ENCODE results near the gene PLCB1. TPM values are rescaled to one million over a fixed set of nuclear protein-coding genes. Genes with fewer than 3 reads are reported as not detected.

Gene PLCB1
- total and polyA plus RNA-seq, 2 donors (not counting 1 experiment from before 2014, with no cell fraction given): 13.4 to 23.3 TPM

DNA sequence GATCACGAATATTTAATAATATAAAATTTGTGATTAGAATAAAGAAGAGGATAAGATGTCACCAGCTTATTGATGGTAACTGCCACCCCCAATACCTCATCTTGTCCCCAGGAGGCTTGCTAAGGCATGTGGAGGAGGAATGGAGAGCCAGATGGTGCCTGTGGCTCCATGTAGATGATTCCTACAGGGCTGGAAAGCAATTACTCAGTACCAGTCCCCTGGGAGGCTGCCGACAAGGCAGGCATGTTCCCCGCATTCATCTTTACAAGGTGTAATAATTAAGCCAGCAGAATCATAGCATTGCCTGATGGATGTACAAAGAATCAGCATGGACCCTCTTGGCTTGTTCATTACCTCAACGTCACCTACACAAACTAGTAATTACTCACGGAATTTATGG is 155.3 kb downstream of the PLCB1 start:
- Histone ChIP-seq H3K4me1 (ENCODE audit: control insufficient read depth, extremely low read depth, insufficient read depth, low read length) (peaks cover under 1% of the 10 kb centered on the region), H3K9me3 (ENCODE audit: control insufficient read depth, insufficient read depth, low read depth, low read length) (no peaks in the 10 kb centered on the region), H2AFZ (ENCODE audit: low read length) (no peak overlapping the region), H3K4me2 (ENCODE audit: extremely low read depth, insufficient read depth, low read length) (no peak overlapping the region), H4K20me1 (ENCODE audit: control insufficient read depth, extremely low read depth, insufficient read depth, low read length) (no peaks in the 10 kb centered on the region), H3K27ac (ENCODE audit: insufficient read depth, low read length) (no peak overlapping the region), H3K4me3 (replicated peaks in 1 of 4; ENCODE audit: control extremely low read depth in 1 of 4, insufficient read depth in 1 of 4, low read depth in 3 of 4, low read length in 4 of 4) (no peak overlapping the region), H3K9ac (ENCODE audit: insufficient read depth, low read length) (no peak overlapping the region), H3K36me3 (ENCODE audit: control insufficient read depth, insufficient read depth, low read length) (no peaks in the 10 kb centered on the region), H3K79me2 (ENCODE audit: control insufficient read depth, insufficient read depth, low read length) (no peaks in the 10 kb centered on the region), H3K27me3 (ENCODE audit: control insufficient read depth, insufficient read depth, low read length) (no peaks in the 10 kb centered on the region)
- DNase-seq (ENCODE audit: low read depth in 2 of 2): no peak
- TF ChIP-seq CTCF (conservative IDR thresholded peaks at IDR 0.05 in 1 of 2, IDR thresholded peaks at IDR 0.05 in 1 of 2; ENCODE audit: low read depth in 1 of 2, low read length in 2 of 2): no peak
- no peak for TF ChIP-seq EZH2 (IDR thresholded peaks at IDR 0.05; ENCODE audit: low read length, missing control alignments)

- Histone ChIP-seq H3K9ac (ENCODE audit: insufficient read depth, low read length) (no peak overlapping the region), H3K9me3 (ENCODE audit: control insufficient read depth, insufficient read depth, low read depth, low read length) (no peaks in the 10 kb centered on the region), H3K4me3 (replicated peaks in 1 of 4; ENCODE audit: control extremely low read depth in 1 of 4, insufficient read depth in 1 of 4, low read depth in 3 of 4, low read length in 4 of 4) (no peak overlapping the region), H2AFZ (ENCODE audit: low read length) (no peak overlapping the region), H3K27ac (ENCODE audit: insufficient read depth, low read length) (no peak overlapping the region), H3K4me2 (ENCODE audit: extremely low read depth, insufficient read depth, low read length) (no peak overlapping the region), H3K79me2 (ENCODE audit: control insufficient read depth, insufficient read depth, low read length) (no peaks in the 10 kb centered on the region), H4K20me1 (ENCODE audit: control insufficient read depth, extremely low read depth, insufficient read depth, low read length) (no peaks in the 10 kb centered on the region), H3K36me3 (ENCODE audit: control insufficient read depth, insufficient read depth, low read length) (no peaks in the 10 kb centered on the region), H3K27me3 (ENCODE audit: control insufficient read depth, insufficient read depth, low read length) (no peaks in the 10 kb centered on the region), H3K4me1 (ENCODE audit: control insufficient read depth, extremely low read depth, insufficient read depth, low read length) (peaks cover 3% of the 10 kb centered on the region)
- DNase-seq (ENCODE audit: low read depth in 2 of 2): no peak
- no peak for TF ChIP-seq EZH2 (IDR thresholded peaks at IDR 0.05; ENCODE audit: low read length, missing control alignments)
- no peak for TF ChIP-seq CTCF (conservative IDR thresholded peaks at IDR 0.05 in 1 of 2, IDR thresholded peaks at IDR 0.05 in 1 of 2; ENCODE audit: low read depth in 1 of 2, low read length in 2 of 2)
Measured at GRCh38 chr20:8291200-8291599, 159.1 kb downstream of the PLCB1 start.

GRCh38 chr20:8291873-8292272 is 159.8 kb downstream of the PLCB1 start:
- H4K20me1 ChIP-seq (ENCODE audit: control insufficient read depth, extremely low read depth, insufficient read depth, low read length): no peaks in the 10 kb centered on the region
- H3K27ac ChIP-seq (ENCODE audit: insufficient read depth, low read length): no peak overlapping the region
- H3K36me3 ChIP-seq (ENCODE audit: control insufficient read depth, insufficient read depth, low read length): no peaks in the 10 kb centered on the region
- H3K9ac ChIP-seq (ENCODE audit: insufficient read depth, low read length): no peak overlapping the region
- H3K4me2 ChIP-seq (ENCODE audit: extremely low read depth, insufficient read depth, low read length): no peak overlapping the region
- H3K4me3 ChIP-seq (replicated peaks in 1 of 4; ENCODE audit: control extremely low read depth in 1 of 4, insufficient read depth in 1 of 4, low read depth in 3 of 4, low read length in 4 of 4): no peak overlapping the region
- peak; percentile 10 to 91 for DNase-seq (ENCODE audit: low read depth in 2 of 2)
- H3K9me3 ChIP-seq (ENCODE audit: control insufficient read depth, insufficient read depth, low read depth, low read length): no peaks in the 10 kb centered on the region
- H3K27me3 ChIP-seq (ENCODE audit: control insufficient read depth, insufficient read depth, low read length): no peaks in the 10 kb centered on the region
- no peaks in the 10 kb centered on the region for H3K79me2 ChIP-seq (ENCODE audit: control insufficient read depth, insufficient read depth, low read length)
- peaks cover 3% of the 10 kb centered on the region for H3K4me1 ChIP-seq (ENCODE audit: control insufficient read depth, extremely low read depth, insufficient read depth, low read length)
- no peak for TF ChIP-seq CTCF (conservative IDR thresholded peaks at IDR 0.05 in 1 of 2, IDR thresholded peaks at IDR 0.05 in 1 of 2; ENCODE audit: low read depth in 1 of 2, low read length in 2 of 2)
- TF ChIP-seq EZH2 (IDR thresholded peaks at IDR 0.05; ENCODE audit: low read length, missing control alignments): no peak
- no peak overlapping the region for H2AFZ ChIP-seq (ENCODE audit: low read length)
